ENCODE data around the gene ADH7. TPM values are rescaled to one million over a fixed set of nuclear protein-coding genes. Genes with fewer than 3 reads are reported as not detected.

Gene ADH7
- total and polyA plus RNA-seq, 9 of the 15 experiments (the other 6 are each of a cell fraction or from before 2014, with no cell fraction given): not detected

DNA sequence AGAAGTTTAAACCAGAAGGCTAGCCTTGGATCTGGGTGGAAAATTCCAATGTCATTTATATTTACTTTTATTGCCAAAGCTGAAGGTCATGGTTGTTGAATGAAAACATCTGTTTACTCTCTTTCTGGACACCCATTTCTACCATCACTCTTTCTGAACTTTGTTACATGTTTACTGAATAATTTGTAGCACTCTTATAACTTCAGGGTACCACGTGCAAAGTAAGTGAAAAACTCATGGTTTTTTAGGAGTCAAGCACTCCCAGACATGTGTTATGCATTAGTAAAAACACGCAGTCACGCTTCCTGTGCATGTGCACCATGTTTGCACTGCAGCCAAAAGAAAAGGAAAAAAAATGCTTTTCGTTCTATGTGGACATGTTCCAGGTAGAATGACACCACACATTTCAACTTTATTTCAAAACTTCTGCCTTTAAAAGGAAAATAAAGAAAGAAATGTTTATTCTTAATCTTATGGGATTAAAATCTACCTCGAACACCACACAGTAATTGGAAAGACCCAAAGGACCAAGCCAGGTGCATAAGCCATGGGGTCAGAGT, 51.2 kb downstream of the ADH7 start (continued):
- TF ChIP-seq MAFG (tag; conservative IDR thresholded peaks at IDR 0.05) (0 out of 2 replicates have a peak, but pooled peaks have one; percentile 21), TCF7L2 (IDR thresholded peaks at IDR 0.05; ENCODE audit: low read depth, low read length) (no peak)

- H3K27me3 ChIP-seq (ENCODE audit: control insufficient read depth in 2 of 2, insufficient read depth in 2 of 2, low read length in 2 of 2): no peaks in the 10 kb centered on the region
- BruUV-seq (replicated peaks): no TSS peak
- no peaks in the 10 kb centered on the region for H4K20me1 ChIP-seq (replicated peaks; ENCODE audit: control insufficient read depth, insufficient read depth, low read length)
- no peak overlapping the region for H3K4me3 ChIP-seq
- FAIRE-seq (no peak), ATAC-seq (no peak), DNase-seq (ENCODE audit: extremely low read depth in 1 of 4, low spot score in 3 of 4) (no peak)
- H3K9me3 ChIP-seq (replicated peaks; ENCODE audit: control insufficient read depth, insufficient read depth, low read depth, low read length): no peaks in the 10 kb centered on the region
- intact Hi-C loops (cut with micrococcal nuclease): no loop called here
- POLR2A ChIA-PET: interaction anchor here (0.9 kb wide), 1 partner anchor 15 kb away, joined by 4 read pairs; no protein-coding TSS in a partner anchor
- H3K4me2 ChIP-seq (ENCODE audit: insufficient read depth, low read length): no peak overlapping the region
- no peak for TF ChIP-seq RAD51 (IDR thresholded peaks at IDR 0.05; ENCODE audit: borderline replicate concordance, low read depth)
- no peak for TF ChIP-seq PRDM10 (IDR thresholded peaks at IDR 0.05; ENCODE audit: partially characterized antibody)
- no peak for TF ChIP-seq FOXA3 (CRISPR knock-in tag; conservative IDR thresholded peaks at IDR 0.05 in 1 of 2, IDR thresholded peaks at IDR 0.05 in 1 of 2)
- TF ChIP-seq ZNF445 (CRISPR knock-in tag; IDR thresholded peaks at IDR 0.05; ENCODE audit: low read depth): no peak
- no peak for TF ChIP-seq PRMT5 (CRISPR knock-in tag; IDR thresholded peaks at IDR 0.05)
- H2AFZ ChIP-seq (ENCODE audit: low read depth, low read length): no peak overlapping the region
- WGBS (ENCODE audit: insufficient coverage, low coverage, missing lambda C conversion rate): 0% methylated on average over 3 of the region's 3 CpGs
- no peak overlapping the region for H3K9ac ChIP-seq (ENCODE audit: insufficient read depth in 1 of 2, low read depth in 2 of 2, low read length in 2 of 2)
- in situ Hi-C loops (cut with MboI): no loop called here
- CTCF ChIA-PET (ENCODE audit: low intra/inter-chr PET ratio): no interaction called here
- no peaks in the 10 kb centered on the region for H3K4me1 ChIP-seq (replicated peaks in 1 of 2; ENCODE audit: control insufficient read depth in 2 of 2, insufficient read depth in 2 of 2, low read length in 2 of 2)
- no peak overlapping the region for H3K27ac ChIP-seq (ENCODE audit: extremely low read depth, low read depth, low read length)
- H3K36me3 ChIP-seq (ENCODE audit: control insufficient read depth, insufficient read depth, low read length): no peaks in the 10 kb centered on the region
- H3K79me2 ChIP-seq (ENCODE audit: control insufficient read depth, insufficient read depth, low read length): no peaks in the 10 kb centered on the region
- H3K9me1 ChIP-seq (ENCODE audit: control insufficient read depth, insufficient read depth, low read length): no peaks in the 10 kb centered on the region
Measured at GRCh38 chr4:99383399-99383798, 51.7 kb downstream of the ADH7 start.
